Cortex of kidney (tissue), 1 donor: Measurements from ENCODE around the gene NEFH.
"Not testable (repeated sequence)": the region's sequence is repeated elsewhere in the genome, so short reads cannot be mapped to it uniquely, and the experiment has no call there.

Source experiments
- DNase-seq: peaks from one replicate; lab custom pipeline; 2025; lab: John Stamatoyannopoulos, UW

The NEFH gene, protein sequence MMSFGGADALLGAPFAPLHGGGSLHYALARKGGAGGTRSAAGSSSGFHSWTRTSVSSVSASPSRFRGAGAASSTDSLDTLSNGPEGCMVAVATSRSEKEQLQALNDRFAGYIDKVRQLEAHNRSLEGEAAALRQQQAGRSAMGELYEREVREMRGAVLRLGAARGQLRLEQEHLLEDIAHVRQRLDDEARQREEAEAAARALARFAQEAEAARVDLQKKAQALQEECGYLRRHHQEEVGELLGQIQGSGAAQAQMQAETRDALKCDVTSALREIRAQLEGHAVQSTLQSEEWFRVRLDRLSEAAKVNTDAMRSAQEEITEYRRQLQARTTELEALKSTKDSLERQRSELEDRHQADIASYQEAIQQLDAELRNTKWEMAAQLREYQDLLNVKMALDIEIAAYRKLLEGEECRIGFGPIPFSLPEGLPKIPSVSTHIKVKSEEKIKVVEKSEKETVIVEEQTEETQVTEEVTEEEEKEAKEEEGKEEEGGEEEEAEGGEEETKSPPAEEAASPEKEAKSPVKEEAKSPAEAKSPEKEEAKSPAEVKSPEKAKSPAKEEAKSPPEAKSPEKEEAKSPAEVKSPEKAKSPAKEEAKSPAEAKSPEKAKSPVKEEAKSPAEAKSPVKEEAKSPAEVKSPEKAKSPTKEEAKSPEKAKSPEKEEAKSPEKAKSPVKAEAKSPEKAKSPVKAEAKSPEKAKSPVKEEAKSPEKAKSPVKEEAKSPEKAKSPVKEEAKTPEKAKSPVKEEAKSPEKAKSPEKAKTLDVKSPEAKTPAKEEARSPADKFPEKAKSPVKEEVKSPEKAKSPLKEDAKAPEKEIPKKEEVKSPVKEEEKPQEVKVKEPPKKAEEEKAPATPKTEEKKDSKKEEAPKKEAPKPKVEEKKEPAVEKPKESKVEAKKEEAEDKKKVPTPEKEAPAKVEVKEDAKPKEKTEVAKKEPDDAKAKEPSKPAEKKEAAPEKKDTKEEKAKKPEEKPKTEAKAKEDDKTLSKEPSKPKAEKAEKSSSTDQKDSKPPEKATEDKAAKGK

DNA sequence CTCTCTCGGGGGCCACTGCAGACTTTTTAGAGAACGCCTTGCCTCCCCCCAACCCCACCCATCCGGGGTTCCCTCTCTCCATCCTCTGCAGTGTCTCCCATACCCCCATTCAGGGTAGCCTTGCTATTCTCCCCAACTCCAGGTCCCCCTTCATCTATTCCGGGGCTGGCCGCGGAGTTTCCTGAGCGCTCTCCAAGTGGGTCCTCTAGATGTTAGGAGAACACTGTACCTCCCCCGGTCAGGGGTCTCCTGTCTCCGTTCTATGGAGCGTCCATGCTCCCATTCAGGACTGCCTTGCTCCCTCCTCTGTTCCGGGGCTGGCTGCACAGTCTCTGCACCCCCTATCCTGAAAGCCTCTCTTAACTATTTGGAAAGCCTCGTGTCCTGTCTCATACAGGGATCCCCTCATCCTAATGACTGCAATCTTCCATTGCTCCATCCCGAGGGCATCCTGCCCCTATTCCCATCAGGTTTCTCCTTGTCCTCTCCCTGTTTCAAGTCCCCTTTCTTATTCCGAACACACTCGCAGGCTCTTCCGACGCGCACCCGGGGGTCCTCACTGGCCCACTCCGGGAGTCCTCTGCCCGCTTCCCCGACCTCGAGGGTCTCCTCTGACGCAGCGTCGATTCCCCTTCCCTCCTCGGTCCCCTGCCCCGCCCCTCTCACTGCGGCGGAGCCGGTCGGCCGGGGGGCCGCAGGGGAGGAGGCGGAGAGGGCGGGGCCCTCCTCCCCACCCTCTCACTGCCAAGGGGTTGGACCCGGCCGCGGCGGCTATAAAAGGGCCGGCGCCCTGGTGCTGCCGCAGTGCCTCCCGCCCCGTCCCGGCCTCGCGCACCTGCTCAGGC, at the start of gene NEFH:
TSS of gene NEFH (plus strand) at position 802 of the 845 bp plus-strand sequence. CDS start 45 bp downstream, outside the sequence.
- DNase-seq, result no peak

DNA sequence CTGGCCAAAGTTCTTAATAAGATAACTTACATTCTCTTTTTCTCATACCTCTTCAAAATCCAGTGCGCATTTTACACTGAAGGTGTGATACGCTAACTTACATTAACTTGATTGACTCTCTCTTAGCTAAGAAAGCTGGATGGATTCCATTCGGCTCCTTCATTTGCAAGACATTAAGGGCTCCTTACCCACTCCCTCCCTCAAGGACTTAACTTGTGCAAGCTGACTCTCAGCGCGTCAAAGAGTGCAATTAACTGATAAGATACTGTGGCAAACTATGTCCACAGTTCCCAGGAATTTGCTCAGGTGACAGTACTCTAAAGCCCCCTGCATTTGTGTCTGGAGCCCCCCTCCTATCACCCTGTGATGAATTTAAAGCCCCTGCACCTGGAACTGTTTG, 48.0 kb upstream of the NEFH start:
- DNase-seq, result no peak

DNA sequence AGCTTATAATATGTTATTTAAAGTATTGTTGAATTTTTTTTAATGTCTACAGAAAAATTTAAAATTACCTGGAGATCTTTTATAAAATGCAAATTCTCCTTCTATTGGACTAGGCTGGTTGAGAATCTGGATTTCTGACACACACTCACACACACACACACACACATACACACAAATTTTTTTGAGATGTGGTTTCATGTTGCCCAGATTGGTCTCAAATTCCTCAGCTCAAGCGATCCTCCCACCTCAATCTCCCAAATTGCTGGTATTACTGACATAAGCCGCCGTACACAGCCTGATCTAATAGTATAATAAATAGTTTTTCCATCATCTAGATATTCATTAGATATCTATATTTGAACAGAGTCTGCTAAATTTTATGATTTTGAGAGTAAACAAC, 46.2 kb upstream of the NEFH start:
- DNase-seq, result no peak

DNA sequence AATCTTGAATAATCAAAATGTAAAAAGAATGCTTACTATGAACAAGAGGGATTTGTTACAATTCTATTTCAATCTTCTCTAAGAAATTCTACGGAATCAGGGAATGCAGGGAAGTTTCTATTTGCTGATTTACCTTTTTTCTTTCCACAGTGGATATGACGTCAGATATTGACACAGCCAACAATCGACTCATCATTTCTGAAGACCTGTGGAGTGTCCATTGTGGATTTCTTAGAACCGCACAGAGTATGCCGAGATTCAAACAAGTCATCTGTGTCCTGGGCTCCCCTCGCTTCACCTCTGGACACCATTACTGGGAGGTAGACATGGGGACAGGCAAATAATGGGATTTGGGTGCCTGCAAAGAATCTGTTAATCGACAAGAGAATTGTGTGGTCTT, 45.7 kb upstream of the NEFH start:
- no peak for DNase-seq

DNA sequence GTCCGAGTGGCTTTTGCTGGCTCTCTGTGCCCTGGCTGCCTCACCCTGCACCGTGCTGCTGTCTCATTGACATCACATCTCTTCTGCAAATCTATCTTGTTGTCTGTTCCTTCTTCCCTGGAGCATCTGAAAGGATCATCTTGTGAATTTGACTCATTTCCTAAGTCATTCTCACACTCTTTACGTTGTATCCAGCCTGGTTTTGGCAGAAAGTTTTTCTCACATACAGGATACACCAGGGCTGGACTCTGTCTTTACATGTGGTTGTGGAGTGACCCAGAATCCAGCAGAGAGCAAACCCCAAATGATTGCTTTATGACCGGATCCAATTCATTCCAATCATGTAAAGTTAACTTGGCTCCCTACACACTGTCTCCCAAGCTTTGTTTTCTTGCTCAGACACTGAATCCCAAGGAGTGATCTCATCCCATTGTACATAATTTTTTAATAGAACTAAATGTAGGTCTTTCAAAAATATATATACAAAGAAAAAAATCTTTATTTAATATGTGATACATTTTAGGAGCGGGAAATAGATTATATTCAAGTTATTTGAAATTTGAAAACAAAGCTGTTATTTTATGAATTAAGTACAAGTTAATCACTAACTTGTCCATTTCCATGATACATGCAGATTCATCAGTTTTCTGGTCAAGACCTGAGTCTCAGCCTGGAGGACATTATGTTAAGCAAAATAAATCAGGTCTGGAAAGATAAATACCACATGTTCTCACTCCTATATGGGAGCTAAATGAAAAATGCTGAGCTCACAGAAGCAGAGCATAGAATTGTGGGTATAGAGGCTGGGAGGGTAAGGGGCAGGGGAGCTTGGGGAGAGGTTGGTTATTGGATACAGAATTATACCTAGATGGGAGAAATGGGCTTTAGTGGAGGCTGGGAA, 44.5 kb upstream of the NEFH start:
- no peak for DNase-seq

DNA sequence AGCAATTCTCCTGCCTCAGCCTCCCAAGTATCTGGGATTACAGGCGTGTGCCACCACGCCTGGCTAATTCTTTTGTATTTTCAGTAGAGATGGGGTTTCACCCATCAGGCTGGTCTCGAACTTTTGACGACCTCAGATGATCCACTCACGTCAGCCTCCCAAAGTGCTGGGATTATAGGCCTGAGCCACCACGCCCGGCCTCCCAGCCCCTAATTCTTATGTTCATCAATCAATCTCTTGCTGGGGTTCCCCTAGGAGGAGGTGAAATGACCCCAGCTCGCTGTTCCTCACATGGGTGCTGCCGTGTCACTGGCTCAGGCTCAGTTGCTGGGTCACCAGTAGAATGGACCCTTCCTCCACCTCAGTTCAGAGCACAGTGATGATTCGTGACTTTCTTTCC, 41.7 kb upstream of the NEFH start, which contains the start of gene RFPL1:
TSS of gene RFPL1 (plus strand) at position 301 of the 400 bp plus-strand sequence.
- not testable (repeated sequence) for DNase-seq

DNA sequence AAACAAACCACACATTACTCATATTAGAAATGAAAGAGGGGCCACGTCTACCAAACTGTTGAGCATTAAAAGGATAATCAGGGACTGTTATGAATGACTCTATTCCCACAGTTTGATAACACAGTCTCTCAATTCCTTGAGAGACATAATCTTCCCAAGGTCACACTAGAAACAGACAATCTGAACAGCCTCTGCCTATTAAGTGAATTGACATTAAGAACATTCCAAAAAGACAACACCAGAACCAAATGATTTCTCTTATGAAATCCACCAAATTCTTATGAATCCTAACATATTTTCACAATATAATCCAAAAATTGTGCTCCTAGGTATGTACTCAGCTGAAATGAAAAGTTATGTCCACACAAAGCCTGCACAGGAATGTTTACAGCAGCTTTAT, 37.0 kb upstream of the NEFH start:
- DNase-seq, result no peak

DNA sequence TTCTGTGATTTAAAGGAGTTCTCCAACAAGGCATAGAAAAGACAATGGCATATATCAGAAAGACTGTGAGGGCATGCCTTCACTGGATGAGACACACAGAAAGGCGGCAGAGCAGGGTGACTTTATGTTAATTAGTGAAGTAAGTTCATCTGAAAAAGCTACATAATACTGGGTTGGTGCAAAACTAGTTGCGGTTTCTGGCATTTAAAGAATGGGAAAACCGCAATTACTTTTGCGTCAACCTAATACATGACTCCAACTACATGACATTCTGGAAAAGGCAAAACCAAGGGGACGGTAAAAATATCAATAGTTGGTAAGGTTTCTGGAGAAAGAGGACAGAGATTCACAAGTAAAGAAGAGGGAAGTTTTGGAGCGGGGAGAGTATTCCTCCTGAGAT, 36.6 kb upstream of the NEFH start:
- DNase-seq, result no peak

DNA sequence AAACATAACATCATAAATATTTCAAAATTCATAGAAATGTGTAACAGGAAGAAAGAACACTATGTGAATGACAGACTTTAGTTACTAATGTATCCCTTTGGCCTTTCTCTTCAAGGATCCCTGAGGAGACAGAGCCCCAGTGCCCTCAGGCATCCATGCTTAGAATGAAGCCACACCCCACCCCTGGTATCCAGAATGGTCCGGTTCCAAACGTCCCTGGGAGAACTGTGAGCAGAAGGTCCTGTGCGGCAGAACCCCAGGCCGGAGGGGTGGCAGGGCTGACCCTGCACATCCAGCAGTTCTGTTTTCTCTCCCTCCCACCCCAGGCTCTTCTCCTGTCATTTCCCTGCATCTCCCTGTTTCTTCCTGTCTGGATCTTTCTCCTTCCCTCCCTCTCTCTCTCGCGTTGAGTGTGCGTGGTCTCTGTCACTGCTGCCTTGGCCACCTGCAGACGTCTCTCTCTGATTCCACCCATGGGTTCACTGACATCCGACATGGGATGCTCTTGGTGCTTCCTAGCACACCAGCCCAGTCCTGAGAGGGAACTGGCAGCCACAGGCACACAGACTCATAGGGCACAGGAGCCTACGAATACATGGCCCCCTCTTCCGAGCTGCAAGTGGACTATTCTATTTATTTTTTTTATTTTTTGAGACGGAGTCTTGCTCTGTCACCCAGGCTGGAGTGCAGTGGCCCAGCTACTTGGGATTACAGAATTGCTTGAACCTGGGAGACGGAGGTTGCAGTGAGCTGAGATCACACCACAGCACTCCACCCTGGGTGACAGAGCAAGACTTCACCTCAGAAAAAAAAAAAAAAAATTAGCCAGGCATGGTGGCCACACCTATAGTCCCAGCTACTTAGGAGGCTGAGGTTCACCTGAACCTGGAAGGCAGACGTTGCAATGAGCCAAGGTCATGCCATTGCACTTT, 35.9 kb upstream of the NEFH start:
- DNase-seq, result no peak

DNA sequence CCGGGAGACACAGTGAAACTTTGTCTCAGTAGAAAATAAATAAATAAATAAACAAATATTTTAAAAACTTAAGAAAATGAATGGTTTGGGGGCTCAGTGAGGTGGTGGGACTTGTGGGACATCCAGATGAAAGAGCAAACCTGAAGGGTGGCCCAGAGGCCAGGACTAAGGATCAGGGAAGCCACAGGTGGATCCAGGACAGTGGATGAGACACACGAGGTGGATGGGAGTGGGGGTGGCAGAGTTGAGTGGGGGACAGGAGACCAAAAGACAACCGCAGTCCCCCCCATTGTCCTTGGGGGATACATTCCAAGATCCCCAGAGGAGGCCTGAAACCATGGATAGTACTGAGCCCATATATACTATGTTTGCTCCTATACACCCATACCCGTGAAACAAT, 34.5 kb upstream of the NEFH start:
- no peak for DNase-seq

DNA sequence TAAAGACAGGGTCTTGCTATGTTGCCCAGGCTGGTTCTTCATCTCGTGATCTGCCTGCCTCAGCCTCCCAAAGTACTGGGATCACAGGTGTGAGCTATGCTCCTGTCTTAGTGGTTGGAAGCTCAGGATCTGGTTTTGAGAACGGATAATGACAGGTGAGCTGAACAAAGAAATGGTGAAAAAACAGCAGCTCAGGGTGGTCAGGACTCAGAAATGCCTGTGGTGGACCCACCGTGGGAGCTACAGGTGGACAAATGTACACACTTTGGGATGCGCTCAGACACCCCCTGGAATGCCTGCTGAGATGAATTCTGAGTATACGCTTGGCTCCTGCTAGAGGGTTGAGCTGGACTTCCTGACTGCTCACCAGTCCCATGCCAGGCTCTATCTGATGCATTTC, 32.1 kb upstream of the NEFH start:
- DNase-seq, result no peak

DNA sequence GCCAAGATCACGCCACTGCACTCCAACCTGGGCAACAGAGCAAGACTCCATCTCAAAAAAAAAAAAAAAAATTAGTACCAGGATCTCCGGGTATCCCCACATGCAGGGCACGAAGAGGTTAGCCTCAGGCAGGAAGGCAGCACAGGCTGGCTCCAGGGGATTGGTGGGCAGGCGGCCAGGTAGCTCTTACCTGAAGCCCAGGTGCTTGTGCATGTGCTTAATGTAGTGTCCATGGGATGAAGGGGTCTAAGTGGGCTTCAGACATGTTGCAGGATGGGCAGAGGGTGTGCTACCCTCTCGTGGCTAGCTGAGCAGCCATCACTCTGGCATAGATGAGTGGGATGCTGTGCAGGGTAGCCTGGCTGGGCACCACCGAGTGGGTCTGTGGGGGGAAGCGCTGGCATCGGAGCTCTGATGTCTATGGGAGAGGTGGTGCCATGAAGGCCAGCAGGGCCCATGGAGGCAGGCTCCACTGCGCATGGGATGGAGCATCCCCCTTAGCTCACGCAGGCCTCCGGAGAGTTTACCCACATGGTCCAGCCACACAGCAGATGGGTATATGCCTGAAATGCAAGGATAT, 30.6 kb upstream of the NEFH start:
- DNase-seq, result no peak

DNA sequence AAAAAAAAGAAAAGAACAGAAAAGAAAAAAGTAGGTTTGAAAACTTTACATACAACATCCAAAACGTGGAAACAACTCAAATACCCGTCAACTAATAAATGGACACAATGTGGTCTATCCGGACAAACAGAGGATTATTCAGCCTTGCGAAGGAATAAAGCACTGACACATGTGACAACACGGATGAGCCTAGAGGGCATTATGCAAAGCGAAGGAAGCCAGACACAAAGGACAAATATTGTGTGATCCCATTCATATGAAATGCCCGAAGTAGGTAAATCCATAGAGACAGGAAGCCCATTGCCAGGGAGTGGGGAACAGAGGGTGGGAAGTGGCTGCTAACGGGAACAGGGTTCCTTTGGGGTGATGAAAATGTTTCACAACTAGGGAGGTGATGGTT, 29.8 kb upstream of the NEFH start:
- no peak for DNase-seq

DNA sequence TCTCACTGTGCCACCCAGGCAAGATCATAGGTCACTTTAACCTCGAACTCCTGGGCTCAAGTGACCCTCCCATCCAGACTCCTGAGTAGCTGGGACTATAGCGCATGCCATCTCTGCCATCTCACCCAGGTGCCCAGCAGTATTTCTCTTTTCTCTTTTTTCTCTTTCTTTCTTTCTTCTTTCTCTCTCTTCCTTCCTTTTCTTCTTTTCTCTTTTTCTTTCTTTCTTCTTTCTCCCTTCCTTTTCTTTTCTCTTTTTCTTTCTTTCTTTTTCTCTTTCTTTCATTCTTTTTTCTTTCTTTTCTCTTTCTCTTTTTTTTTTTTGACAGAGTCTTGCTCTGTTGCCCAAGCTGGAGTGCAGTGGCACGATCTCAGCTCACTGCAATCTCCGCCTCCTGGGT, 28.2 kb upstream of the NEFH start:
- DNase-seq, result no peak

DNA sequence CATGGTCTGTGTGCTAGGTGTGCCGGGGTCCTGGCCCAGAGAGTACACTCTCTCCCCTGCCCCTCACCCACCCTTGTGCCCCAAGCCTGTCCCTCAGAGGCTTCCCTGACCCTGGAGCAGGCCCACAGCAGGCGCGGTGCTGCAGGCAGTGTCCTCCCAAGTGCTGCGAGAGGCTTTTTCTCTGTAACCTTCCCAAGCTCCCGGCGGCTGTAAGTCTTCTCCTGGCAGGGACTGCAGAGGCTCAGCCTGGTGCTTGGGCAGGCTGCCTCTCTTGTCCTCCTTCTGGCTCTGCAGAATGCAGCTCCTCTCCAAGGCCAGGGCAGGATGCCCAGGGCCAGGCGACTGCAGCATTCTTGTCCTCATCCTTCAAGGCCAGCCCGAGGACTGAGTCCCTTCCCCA, 25.7 kb upstream of the NEFH start:
- no peak for DNase-seq

DNA sequence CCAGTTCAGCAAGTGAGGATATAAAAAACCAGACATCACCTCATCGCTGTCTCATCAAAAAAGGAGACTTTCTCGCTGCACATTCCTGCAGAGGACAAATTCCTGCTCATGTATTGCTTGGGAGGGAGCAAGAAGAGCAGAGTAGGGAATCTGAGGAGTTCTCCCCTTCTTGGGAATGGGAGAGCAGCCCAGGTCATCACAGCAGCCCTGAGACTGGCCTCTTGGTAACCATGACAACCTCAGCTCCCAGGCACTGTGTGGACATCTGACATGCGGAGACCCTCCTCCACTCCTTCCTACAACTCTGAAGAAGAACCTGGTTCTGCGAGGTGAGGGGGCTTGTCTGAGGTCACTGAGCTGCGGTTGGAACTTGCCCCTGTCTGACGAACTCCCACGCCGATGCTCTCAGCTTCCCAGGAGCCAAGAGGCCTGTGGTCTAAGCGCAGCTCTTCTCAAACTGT, 23.8 kb upstream of the NEFH start:
- no peak for DNase-seq

DNA sequence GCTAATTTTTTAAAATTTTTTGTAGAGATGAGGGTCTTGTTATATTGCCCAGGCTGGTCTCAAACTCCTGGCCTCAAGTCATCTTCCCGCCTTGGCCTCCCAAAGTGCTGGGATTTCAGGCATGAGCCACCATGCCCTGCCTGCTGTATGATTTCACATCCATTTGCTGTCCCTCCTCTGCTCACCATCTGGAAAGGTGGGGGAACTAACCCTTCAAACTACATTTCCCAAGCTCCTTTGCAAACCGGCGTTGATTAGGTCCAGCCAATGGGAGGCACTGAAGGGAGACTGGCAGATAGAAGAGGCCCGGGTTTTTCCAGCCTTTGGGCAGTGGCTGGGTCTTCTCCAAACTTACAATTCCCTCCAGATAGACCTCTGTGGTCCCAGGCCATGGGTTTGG, 22.3 kb upstream of the NEFH start:
- DNase-seq, result no peak

DNA sequence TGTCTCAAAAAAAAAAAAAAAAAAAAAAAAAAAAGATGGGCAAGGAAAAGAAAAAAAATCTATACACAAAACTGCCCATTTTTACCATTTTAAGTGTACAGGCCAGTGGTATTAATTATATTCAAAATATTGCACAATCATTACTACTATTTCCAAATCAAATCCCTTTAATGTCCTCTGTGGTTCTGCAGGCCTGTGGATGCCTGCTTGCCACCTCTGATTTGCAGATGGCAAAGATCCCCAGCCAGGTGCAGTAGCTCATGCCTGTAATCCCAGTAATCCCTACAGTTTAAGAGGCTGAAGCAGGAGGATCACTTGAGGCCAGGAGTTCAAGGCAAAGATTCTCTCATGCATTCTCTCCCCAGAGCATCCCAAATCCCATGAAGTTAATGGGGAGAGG, 21.5 kb upstream of the NEFH start:
- DNase-seq, result no peak

DNA sequence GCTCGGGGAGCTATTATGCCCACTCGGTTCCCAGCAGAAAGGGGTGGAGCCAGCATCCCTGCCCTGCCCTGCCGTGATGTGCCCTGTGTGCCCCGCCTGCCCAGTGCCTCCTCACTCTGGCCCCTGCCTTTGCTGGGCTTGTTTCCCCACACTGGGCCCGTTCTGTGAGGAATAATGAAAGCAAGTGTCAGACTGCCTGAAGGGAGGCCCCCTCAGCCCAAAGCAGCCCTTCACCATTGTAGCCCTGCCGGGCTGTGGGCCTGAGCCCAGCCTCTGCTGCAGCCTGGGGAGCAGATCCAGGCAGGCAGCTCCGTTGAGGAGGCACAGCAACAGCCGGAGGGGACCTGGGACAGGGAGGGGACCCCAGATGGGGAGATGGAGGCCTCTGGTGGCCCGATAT, 20.2 kb upstream of the NEFH start:
- DNase-seq, result no peak
